OCI-LY1 (cell line): ENCODE data around the gene SEC22C.

ENCODE experiments used
- CTCF ChIP-seq: fragments of 200-600 bp; sonication (generic), shearing (Covaris generic); IDR thresholded peaks from 2 replicates; pipeline ENCODE4 v1.5.1; 2017; ENCODE audit warnings: mild to moderate bottlenecking, antibody characterized with exemption, low read length, moderate library complexity, mixed read lengths
- EZH2 ChIP-seq: fragments of 200-600 bp; sonication (generic), shearing (Covaris generic); IDR thresholded peaks from 2 replicates; pipeline ENCODE4 v1.8.0; 2017; ENCODE audit warnings: borderline replicate concordance, mixed run types, mild to moderate bottlenecking, antibody characterized with exemption, low read length, moderate library complexity, mixed read lengths

GRCh38 chr3:42600111-42600957 lies 18.6 kb upstream of the SEC22C start, which contains the start of gene NKTR:
- TF ChIP-seq CTCF (no peak), EZH2 (no peak)
